ENCODE measurements around the gene SUGCT. TPM values are rescaled to one million over a fixed set of nuclear protein-coding genes. Genes with fewer than 3 reads are reported as not detected.

SUGCT gene
- total and polyA plus RNA-seq, 3 donors from 2014 or later = 7.1 to 9.8 (median 8.1) TPM

DNA sequence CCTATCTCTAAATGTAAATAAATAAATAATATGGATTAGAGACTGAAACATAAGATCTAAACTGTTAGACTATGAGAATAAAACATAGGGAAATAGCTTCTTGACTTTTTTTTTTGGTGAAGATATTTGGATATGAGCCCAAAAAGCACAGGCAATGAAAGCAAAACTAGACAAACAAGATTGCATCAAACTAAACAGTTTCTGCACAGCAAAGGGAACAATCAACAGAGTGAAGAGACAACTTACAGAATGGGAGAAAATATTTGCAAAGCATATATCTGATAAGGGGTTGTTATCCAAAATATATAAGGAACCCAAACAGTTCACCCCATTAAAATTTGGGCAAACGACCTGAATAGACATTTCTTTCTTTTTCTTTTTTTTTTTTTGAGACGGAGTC lies 148.1 kb downstream of the SUGCT start:
- Histone ChIP-seq H3K27ac (no peak overlapping the region), H3K4me1 (no peaks in the 10 kb centered on the region), H3K36me3 (ENCODE audit: low read depth, missing control alignments) (no peaks in the 10 kb centered on the region), H3K9me3 (no peaks in the 10 kb centered on the region), H3K4me3 (no peak overlapping the region), H3K27me3 (no peaks in the 10 kb centered on the region)
- intact Hi-C loops (cut with DNase I; ENCODE audit: low total_unique reads) = no loop called here
- DNase-seq = no peak
- 80 to 87% methylated on average over 2 of the region's 2 CpGs for WGBS, 2 donors
- TF ChIP-seq POLR2A (IDR thresholded peaks at IDR 0.05) = no peak
- TF ChIP-seq, protein P1, sequence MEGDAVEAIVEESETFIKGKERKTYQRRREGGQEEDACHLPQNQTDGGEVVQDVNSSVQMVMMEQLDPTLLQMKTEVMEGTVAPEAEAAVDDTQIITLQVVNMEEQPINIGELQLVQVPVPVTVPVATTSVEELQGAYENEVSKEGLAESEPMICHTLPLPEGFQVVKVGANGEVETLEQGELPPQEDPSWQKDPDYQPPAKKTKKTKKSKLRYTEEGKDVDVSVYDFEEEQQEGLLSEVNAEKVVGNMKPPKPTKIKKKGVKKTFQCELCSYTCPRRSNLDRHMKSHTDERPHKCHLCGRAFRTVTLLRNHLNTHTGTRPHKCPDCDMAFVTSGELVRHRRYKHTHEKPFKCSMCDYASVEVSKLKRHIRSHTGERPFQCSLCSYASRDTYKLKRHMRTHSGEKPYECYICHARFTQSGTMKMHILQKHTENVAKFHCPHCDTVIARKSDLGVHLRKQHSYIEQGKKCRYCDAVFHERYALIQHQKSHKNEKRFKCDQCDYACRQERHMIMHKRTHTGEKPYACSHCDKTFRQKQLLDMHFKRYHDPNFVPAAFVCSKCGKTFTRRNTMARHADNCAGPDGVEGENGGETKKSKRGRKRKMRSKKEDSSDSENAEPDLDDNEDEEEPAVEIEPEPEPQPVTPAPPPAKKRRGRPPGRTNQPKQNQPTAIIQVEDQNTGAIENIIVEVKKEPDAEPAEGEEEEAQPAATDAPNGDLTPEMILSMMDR (IDR thresholded peaks at IDR 0.05) = no peak

DNA sequence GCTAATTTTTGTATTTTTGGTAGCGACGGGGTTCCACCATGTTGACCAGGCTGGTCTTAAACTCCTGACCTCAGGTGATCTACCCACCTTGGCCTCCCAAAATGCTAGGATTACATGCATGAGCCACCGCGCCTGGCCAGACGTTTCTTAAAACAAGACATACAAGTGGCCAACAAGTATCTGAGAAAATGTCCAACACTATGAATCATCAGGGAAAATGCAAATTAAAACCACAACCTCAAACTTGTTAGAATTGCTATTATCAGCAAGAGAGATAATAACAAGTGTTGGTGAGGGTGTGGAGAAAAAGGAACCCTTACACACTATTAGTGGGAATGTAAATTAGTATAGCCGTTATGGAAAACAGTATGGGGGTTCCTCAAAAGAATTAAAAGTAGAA lies 148.6 kb downstream of the SUGCT start:
- no peaks in the 10 kb centered on the region for H3K9me3 ChIP-seq
- DNase-seq = no peak
- no peak for TF ChIP-seq POLR2A (IDR thresholded peaks at IDR 0.05)
- TF ChIP-seq, protein P1 (IDR thresholded peaks at IDR 0.05) = no peak
- no peaks in the 10 kb centered on the region for H3K27me3 ChIP-seq
- H3K27ac ChIP-seq = no peak overlapping the region
- WGBS, 2 donors = 78 to 89% methylated on average over 6 of the region's 6 CpGs
- H3K4me1 ChIP-seq = no peaks in the 10 kb centered on the region
- no peaks in the 10 kb centered on the region for H3K36me3 ChIP-seq (ENCODE audit: low read depth, missing control alignments)
- no peak overlapping the region for H3K4me3 ChIP-seq
- intact Hi-C loops (cut with DNase I; ENCODE audit: low total_unique reads) = no loop called here

DNA sequence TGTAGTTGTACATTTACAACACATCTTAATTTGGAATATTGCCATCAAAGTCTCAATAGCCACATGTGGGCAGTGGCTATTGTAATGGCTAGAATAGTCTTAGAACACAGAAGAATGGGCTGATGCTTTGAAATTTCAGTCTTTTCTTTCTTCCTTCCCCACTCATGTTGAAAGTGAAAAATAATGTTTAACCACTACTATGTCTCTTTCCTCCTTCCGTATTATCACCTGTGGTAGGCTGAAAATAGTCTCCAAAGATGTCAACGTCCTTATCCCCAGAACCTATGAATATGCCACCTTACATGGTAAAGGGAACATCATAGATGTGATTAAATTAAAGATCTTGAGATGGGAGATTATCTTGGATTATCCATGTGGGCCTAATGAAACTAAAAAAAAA lies 154.0 kb downstream of the SUGCT start:
- H3K9me3 ChIP-seq = no peaks in the 10 kb centered on the region
- H3K4me3 ChIP-seq = no peak overlapping the region
- H3K36me3 ChIP-seq (ENCODE audit: low read depth, missing control alignments) = no peaks in the 10 kb centered on the region
- TF ChIP-seq POLR2A (IDR thresholded peaks at IDR 0.05) = no peak
- 86 to 97% methylated on average over 2 of the region's 2 CpGs for WGBS, 2 donors
- no peaks in the 10 kb centered on the region for H3K27me3 ChIP-seq
- no peaks in the 10 kb centered on the region for H3K4me1 ChIP-seq
- H3K27ac ChIP-seq = no peak overlapping the region
- intact Hi-C loops (cut with DNase I; ENCODE audit: low total_unique reads) = no loop called here
- no peak for DNase-seq

DNA sequence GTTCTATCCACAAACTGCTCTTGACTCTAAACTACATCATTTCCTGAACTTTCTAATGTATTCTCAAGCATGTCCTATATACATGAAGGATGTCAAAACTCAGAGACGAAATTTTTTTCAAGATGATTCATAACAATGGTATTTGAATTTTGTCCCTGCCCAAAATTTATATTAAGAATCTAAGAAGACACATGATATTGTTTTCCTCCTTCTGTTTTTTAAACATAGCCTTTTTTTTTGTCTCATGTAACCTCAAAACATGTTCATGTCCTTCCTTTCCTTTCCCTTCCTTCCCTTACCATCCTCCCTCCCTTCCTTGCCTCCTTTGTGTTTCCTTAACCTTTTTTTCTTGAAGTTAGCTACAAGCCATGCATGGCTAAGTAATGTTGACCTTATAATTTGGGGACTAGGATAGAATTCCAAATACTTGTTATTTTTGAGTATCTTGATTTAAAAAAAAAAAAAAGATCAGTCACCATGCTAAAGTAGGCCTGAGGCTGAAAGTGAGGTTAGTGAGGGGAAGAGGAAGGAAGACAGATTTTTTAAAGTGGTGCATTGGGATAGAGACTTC lies 163.0 kb downstream of the SUGCT start:
- TF ChIP-seq POLR2A (IDR thresholded peaks at IDR 0.05) = no peak
- TF ChIP-seq, protein P1 (IDR thresholded peaks at IDR 0.05) = no peak
- no peaks in the 10 kb centered on the region for H3K4me1 ChIP-seq
- intact Hi-C loops (cut with DNase I; ENCODE audit: low total_unique reads) = no loop called here
- no peaks in the 10 kb centered on the region for H3K9me3 ChIP-seq
- H3K27ac ChIP-seq = no peak overlapping the region
- H3K36me3 ChIP-seq (ENCODE audit: low read depth, missing control alignments) = no peaks in the 10 kb centered on the region
- 73 to 85% methylated on average over 1 of the region's 1 CpG for WGBS, 2 donors
- DNase-seq = no peak
- no peaks in the 10 kb centered on the region for H3K27me3 ChIP-seq
- no peak overlapping the region for H3K4me3 ChIP-seq

DNA sequence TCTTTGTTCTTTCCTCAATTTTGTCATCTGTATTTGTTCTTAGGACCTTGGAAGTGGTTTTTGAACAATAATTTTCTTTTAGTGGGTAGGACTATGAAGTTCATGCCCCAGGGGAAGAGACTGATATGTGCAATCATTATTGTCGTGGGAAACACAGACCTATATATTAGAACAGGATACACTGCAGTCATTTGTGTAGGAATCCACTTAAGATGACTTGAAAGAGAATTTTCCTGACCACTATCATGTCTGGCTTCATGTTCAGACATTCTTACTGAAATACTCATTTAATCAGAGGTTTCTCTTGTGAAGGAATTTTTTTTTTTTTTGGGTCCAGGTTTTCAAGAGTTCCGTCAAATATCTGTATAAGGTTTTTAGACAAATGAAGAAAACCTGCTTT lies 163.6 kb downstream of the SUGCT start:
- 73 to 97% methylated on average over 2 of the region's 2 CpGs for WGBS, 2 donors
- intact Hi-C loops (cut with DNase I; ENCODE audit: low total_unique reads) = no loop called here
- Histone ChIP-seq H3K4me3 (no peak overlapping the region), H3K27me3 (no peaks in the 10 kb centered on the region), H3K36me3 (ENCODE audit: low read depth, missing control alignments) (no peaks in the 10 kb centered on the region), H3K27ac (no peak overlapping the region), H3K9me3 (no peaks in the 10 kb centered on the region), H3K4me1 (no peaks in the 10 kb centered on the region)
- no peak for DNase-seq
- TF ChIP-seq POLR2A (IDR thresholded peaks at IDR 0.05) = no peak
- TF ChIP-seq, protein P1 (IDR thresholded peaks at IDR 0.05) = no peak
